SH-SY5Y (cell line): ENCODE measurements around the gene NR1H3.

Experiments used
- GATA2 ChIP-seq: IDR thresholded peaks from 2 replicates; pipeline ENCODE4 v1.6.1; 2011; ENCODE audit warnings: mild to moderate bottlenecking, low read depth, low read length
- GATA3 ChIP-seq: IDR thresholded peaks from 2 replicates; pipeline ENCODE4 v1.6.1; 2011; ENCODE audit warnings: low read depth, mild to moderate bottlenecking, low read length, moderate library complexity

Gene NR1H3

DNA sequence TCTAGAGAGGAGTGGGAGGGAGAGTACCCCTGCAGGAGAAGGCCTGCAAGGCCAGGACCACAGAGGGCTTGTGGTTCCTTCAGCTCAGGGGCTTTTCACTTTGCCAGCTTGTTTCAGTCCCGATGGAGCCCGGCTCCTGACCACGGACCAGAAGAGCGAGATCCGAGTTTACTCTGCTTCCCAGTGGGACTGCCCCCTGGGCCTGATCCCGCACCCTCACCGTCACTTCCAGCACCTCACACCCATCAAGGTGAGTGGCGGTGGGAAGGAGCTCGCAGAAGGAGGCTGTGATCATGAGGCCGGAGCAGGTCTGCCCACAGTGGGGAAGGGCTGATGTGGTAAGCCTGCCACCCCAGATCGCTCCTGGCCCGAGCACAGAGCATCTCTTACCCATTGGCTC, 22.6 kb upstream of the NR1H3 start:
- TF ChIP-seq GATA3 (no peak), GATA2 (no peak)

- TF ChIP-seq GATA3: no peak
- no peak for TF ChIP-seq GATA2
These were observed 21.3 kb upstream of the NR1H3 start for GRCh38 chr11:47236482-47236881.

GRCh38 chr11:47239852-47240251, 17.9 kb upstream of the NR1H3 start:
- TF ChIP-seq GATA3 (no peak), GATA2 (no peak)

DNA sequence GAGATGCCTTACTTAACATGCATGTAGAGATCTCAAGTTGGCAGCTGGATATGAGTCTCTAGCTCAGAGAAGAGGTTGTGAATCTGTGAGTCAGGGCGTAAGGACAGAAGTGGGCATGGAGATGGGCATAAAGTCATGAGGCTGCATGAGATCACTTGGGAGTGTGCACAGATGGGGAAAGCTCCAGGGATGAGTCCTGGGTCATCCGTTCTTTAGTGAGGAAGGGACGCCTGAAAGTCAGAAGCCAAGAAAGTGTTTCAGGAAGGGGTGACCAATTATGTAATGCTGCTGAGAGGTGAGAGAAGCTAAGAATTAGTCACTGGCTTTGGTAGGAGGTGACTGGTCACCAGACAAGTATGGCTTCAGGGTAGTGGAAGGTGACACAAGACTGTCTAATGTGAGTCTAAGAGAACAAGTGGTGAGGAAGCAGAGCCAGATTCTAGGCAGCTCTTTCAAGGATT, 15.9 kb upstream of the NR1H3 start:
- TF ChIP-seq GATA2: no peak

DNA sequence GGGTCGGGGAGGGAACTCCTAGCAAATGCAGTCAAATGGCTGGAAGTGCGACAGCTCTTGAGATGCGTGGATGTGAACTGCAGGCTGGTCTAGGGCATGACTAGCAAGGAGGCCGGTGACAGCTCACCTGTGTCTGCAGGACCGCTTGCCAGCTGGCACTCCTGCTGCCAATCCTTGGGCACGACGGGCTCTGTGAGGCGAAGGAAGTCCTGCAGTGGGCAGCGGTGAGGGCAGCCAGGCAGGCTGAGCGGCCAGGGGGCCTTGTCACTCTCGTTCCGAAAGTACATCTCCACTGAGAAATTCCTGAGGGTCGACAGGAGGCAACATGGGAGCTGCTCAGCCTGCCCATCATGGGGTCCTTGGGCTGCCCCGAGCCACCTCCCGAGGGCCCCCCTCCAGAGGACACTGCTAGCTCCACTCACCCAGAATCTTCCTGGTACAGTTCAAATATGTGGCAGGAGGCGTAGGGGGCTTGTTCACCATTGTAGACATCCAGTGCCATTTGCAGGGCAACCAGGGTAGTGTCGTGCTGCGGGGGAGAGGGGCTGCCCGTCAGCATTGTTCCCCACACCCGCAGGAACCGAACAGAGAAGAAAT, 15.1 kb upstream of the NR1H3 start:
- TF ChIP-seq GATA2 (no peak), GATA3 (no peak)

DNA sequence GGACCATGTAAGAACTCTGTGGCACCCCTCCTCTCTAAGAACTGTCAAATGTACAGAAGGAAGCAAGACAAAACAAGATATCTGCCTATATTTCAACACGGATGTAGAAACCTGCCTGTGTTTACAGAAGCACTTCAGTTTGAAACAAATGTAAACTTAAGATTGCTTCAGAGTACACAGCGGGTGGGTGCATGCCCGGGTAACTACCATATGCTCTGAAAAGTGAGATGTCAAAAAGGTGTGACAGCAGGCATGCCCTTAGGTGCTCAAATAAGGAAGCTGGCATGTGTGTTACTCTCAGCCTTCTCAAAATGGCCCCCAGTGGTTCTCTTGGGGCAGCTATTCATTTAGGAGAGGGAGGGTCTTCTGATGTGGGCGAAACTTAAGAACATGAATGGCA, 14.3 kb upstream of the NR1H3 start:
- TF ChIP-seq GATA2 (no peak), GATA3 (no peak)

GRCh38 chr11:47244448-47245350, 13.1 kb upstream of the NR1H3 start:
- TF ChIP-seq GATA3 (no peak), GATA2 (no peak)

GRCh38 chr11:47245611-47246357, 12.0 kb upstream of the NR1H3 start:
- no peak for TF ChIP-seq GATA2
- TF ChIP-seq GATA3: no peak

GRCh38 chr11:47247502-47247901, 10.3 kb upstream of the NR1H3 start:
- TF ChIP-seq GATA3 (no peak), GATA2 (no peak)

- TF ChIP-seq GATA3 (no peak), GATA2 (no peak)
These were observed 9.5 kb upstream of the NR1H3 start for GRCh38 chr11:47248304-47248663.

DNA sequence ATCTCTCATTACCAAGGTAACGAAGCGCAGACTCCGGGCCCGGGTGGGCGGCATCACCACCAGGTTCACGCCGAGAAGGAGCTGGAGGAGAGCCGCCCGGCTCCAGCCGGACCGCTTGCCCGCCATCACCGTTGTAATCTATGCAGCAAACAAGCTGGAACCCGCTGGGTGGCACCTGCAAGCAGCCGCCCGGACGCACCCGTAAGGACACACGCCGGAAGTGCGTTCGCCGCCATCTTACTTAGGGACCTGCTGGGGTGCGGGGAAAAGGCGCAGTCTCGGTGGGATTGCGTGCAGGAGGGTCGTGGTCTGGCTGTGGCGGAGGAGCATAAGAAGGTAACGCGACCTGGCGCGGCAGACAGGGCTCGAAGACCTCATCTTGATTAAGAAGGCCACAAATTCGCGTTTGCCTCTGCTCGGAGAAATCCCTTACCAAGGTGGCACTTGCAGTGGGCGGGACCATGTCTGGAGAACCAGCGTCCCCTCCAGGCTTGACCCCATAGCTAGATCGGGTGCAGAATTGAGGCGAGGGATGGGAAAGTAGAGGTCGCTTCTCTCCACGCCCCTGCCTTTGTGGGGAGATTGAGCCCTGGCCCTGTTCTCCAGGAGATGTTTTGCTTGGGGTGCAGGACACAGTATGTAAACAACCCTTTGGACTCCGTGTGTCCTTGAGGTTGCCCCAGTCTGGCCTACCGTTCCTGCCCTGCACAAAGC, 9.0 kb upstream of the NR1H3 start, which contains the start of gene ACP2:
ACP2 (minus strand) TSS at position 151 of the 714 bp plus-strand sequence; CDS start at position 126, 25 bp downstream.
- TF ChIP-seq GATA3 (no peak), GATA2 (peak; percentile 75)

DNA sequence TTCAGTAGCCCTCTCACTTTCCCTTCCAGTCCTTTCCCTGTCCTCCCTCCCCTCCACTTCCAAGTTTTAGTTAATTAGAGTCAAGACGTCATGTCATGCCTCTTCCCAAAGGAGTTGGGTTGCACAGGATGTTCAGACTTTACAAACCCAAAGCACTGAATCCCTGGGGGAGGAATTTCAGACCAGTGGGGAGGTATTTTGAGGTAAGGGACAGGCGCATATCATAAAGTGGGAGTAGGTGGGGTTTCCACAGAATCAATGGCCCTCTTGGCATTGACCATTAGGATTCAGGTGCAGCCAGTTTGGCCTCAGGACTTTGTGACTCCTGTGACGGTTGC, 8.4 kb upstream of the NR1H3 start:
- no peak for TF ChIP-seq GATA2
- no peak for TF ChIP-seq GATA3

GRCh38 chr11:47251751-47252150, 6.0 kb upstream of the NR1H3 start:
- TF ChIP-seq GATA2: no peak
- no peak for TF ChIP-seq GATA3

DNA sequence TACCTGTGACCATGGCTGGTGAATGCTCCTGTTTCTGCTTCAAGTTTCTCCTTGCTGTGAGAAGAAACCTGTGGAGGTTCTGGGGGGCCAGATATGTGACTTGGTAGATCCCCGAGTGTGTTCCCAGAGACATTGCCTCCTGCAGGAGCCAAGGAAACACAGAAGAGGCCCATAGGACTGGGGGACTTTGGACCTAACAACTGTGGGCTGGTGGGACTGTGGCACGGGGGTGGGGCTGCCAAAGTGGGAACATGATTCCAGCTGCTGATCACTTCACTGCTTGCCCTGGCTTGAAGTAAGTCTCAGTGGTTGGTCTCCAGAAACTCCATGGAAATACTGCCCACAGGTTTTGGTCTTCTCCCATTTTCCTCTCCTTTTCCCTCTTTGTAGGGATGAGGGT, 4.1 kb upstream of the NR1H3 start:
- no peak for TF ChIP-seq GATA3
- no peak for TF ChIP-seq GATA2
